SK-N-SH (cell line): ENCODE measurements around the gene INPP5A.

ENCODE experiments used
- ELF1 ChIP-seq: IDR thresholded peaks from 2 replicates; pipeline ENCODE4 v1.4.0; 2012
- GABPA ChIP-seq: IDR thresholded peaks from 2 replicates; pipeline ENCODE4 v1.4.0; 2012; ENCODE audit warnings: low read depth, mild to moderate bottlenecking
- MXI1 ChIP-seq: IDR thresholded peaks from 2 replicates; pipeline ENCODE4 v1.6.1; 2012; ENCODE audit warnings: mild to moderate bottlenecking, low read depth, low read length, improper control_type of control experiment
- NFIC ChIP-seq: IDR thresholded peaks from 2 replicates; pipeline ENCODE4 v1.4.0; 2012; ENCODE audit warnings: borderline replicate concordance
- POLR2AphosphoS5 ChIP-seq: IDR thresholded peaks from 2 replicates; pipeline ENCODE4 v1.6.1; 2012; ENCODE audit warnings: low read depth, low read length
- RAD21 ChIP-seq: IDR thresholded peaks from 2 replicates; pipeline ENCODE4 v1.6.1; 2012; ENCODE audit warnings: mild to moderate bottlenecking, low read length
- RCOR1 ChIP-seq: fragments of 150-350 bp; IDR thresholded peaks from 2 replicates; pipeline ENCODE4 v1.6.1; 2017; ENCODE audit warnings: antibody characterized with exemption, low read length
- TF ChIP-seq, protein P1 (sequence below): fragments of 200-600 bp; sonication (generic); IDR thresholded peaks from 2 replicates; pipeline ENCODE4 v1.6.1; 2017; ENCODE audit warnings: antibody characterized with exemption, mild to moderate bottlenecking, moderate library complexity
- TF ChIP-seq, protein P2 (sequence below): IDR thresholded peaks from 2 replicates; pipeline ENCODE4 v1.6.1; 2012; ENCODE audit warnings: mild to moderate bottlenecking, low read depth, low read length, moderate library complexity
- TF ChIP-seq, protein P3 (sequence below): fragments of 150-350 bp; IDR thresholded peaks from 2 replicates; pipeline ENCODE4 v1.6.1; 2017; ENCODE audit warnings: antibody characterized with exemption, low read length, low read depth, borderline replicate concordance
- TF ChIP-seq, protein P4 (sequence below): IDR thresholded peaks from 2 replicates; pipeline ENCODE4 v1.4.0; 2012; ENCODE audit warnings: low read depth, borderline replicate concordance
- TF ChIP-seq, protein P5 (sequence below): IDR thresholded peaks from 2 replicates; pipeline ENCODE4; 2012

DNA sequence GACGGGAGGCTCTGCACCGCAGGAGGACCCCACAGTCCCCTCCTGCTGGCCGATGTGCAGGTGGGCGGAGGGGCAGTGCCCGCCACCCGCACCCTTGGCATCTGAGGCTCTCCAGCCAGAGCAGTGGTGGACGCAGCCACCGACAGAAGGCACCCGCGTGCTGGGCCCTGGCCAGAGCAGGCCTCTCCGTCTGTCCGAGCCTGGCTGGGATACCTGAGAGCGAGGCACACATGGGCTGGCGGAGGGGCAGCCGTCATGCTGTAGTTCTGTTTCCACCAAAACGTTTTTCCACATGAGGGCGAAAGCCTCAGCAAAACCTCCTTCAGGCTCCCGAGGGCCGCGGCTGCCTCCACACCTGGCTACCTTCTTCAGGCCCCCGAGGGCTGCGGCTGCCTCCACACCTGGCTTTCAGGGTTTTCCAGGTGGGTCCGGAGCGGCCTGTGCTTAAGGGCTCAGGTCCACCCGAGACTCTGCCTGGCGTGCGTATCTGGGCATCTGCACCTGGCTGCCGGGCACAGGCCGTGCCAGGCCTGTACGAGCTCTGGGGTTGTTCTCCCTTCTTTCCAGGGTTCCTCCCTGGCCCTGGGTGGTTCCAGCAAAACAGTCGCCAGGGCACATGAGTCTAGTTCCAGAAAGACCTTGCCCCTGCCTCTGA, 115.5 kb downstream of the INPP5A start:
- TF ChIP-seq, protein P1, sequence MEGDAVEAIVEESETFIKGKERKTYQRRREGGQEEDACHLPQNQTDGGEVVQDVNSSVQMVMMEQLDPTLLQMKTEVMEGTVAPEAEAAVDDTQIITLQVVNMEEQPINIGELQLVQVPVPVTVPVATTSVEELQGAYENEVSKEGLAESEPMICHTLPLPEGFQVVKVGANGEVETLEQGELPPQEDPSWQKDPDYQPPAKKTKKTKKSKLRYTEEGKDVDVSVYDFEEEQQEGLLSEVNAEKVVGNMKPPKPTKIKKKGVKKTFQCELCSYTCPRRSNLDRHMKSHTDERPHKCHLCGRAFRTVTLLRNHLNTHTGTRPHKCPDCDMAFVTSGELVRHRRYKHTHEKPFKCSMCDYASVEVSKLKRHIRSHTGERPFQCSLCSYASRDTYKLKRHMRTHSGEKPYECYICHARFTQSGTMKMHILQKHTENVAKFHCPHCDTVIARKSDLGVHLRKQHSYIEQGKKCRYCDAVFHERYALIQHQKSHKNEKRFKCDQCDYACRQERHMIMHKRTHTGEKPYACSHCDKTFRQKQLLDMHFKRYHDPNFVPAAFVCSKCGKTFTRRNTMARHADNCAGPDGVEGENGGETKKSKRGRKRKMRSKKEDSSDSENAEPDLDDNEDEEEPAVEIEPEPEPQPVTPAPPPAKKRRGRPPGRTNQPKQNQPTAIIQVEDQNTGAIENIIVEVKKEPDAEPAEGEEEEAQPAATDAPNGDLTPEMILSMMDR, result no peak
- TF ChIP-seq RAD21, result no peak
- TF ChIP-seq, protein P2, sequence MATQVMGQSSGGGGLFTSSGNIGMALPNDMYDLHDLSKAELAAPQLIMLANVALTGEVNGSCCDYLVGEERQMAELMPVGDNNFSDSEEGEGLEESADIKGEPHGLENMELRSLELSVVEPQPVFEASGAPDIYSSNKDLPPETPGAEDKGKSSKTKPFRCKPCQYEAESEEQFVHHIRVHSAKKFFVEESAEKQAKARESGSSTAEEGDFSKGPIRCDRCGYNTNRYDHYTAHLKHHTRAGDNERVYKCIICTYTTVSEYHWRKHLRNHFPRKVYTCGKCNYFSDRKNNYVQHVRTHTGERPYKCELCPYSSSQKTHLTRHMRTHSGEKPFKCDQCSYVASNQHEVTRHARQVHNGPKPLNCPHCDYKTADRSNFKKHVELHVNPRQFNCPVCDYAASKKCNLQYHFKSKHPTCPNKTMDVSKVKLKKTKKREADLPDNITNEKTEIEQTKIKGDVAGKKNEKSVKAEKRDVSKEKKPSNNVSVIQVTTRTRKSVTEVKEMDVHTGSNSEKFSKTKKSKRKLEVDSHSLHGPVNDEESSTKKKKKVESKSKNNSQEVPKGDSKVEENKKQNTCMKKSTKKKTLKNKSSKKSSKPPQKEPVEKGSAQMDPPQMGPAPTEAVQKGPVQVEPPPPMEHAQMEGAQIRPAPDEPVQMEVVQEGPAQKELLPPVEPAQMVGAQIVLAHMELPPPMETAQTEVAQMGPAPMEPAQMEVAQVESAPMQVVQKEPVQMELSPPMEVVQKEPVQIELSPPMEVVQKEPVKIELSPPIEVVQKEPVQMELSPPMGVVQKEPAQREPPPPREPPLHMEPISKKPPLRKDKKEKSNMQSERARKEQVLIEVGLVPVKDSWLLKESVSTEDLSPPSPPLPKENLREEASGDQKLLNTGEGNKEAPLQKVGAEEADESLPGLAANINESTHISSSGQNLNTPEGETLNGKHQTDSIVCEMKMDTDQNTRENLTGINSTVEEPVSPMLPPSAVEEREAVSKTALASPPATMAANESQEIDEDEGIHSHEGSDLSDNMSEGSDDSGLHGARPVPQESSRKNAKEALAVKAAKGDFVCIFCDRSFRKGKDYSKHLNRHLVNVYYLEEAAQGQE, result no peak
- TF ChIP-seq ELF1, result no peak
- no peak for TF ChIP-seq NFIC
- TF ChIP-seq POLR2AphosphoS5, result no peak
- TF ChIP-seq RCOR1, result no peak
- TF ChIP-seq, protein P3, sequence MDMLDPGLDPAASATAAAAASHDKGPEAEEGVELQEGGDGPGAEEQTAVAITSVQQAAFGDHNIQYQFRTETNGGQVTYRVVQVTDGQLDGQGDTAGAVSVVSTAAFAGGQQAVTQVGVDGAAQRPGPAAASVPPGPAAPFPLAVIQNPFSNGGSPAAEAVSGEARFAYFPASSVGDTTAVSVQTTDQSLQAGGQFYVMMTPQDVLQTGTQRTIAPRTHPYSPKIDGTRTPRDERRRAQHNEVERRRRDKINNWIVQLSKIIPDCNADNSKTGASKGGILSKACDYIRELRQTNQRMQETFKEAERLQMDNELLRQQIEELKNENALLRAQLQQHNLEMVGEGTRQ, result no peak
- TF ChIP-seq, protein P4, sequence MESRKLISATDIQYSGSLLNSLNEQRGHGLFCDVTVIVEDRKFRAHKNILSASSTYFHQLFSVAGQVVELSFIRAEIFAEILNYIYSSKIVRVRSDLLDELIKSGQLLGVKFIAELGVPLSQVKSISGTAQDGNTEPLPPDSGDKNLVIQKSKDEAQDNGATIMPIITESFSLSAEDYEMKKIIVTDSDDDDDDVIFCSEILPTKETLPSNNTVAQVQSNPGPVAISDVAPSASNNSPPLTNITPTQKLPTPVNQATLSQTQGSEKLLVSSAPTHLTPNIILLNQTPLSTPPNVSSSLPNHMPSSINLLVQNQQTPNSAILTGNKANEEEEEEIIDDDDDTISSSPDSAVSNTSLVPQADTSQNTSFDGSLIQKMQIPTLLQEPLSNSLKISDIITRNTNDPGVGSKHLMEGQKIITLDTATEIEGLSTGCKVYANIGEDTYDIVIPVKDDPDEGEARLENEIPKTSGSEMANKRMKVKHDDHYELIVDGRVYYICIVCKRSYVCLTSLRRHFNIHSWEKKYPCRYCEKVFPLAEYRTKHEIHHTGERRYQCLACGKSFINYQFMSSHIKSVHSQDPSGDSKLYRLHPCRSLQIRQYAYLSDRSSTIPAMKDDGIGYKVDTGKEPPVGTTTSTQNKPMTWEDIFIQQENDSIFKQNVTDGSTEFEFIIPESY, result no peak
- TF ChIP-seq MXI1, result no peak
- TF ChIP-seq, protein P5, sequence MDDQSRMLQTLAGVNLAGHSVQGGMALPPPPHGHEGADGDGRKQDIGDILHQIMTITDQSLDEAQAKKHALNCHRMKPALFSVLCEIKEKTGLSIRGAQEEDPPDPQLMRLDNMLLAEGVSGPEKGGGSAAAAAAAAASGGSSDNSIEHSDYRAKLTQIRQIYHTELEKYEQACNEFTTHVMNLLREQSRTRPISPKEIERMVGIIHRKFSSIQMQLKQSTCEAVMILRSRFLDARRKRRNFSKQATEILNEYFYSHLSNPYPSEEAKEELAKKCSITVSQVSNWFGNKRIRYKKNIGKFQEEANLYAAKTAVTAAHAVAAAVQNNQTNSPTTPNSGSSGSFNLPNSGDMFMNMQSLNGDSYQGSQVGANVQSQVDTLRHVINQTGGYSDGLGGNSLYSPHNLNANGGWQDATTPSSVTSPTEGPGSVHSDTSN, result no peak
- no peak for TF ChIP-seq GABPA
